K562 (cell line): ENCODE results near the gene FEV. TPM values are rescaled to one million over a fixed set of nuclear protein-coding genes. Genes with fewer than 3 reads are reported as not detected.
A peak's percentile ranks its signal among the peaks of the same experiment; 100 is the strongest.

ENCODE experiments used
- CREM ChIP-seq: IDR thresholded peaks from 2 replicates; pipeline ENCODE4 v1.6.1; 2014; ENCODE audit warnings: antibody characterized with exemption, low read depth
- ESRRB ChIP-seq: fragments of 250-450 bp; sonication (Bioruptor Pico); IDR thresholded peaks from 2 replicates; pipeline ENCODE4 v1.5.0; 2020; ENCODE audit warnings: mild to moderate bottlenecking, moderate library complexity, borderline replicate concordance
- ETS2 ChIP-seq: IDR thresholded peaks from 2 replicates; pipeline ENCODE4 v1.6.1; 2016; ENCODE audit warnings: borderline replicate concordance, missing genetic modification characterization, mild to moderate bottlenecking, moderate library complexity, missing compliant biosample characterization; ENCODE audit not compliant: poor library complexity, severe bottlenecking
- GATA2 ChIP-seq: sonication (generic); formaldehyde crosslinking; IDR thresholded peaks from 2 replicates; pipeline ENCODE4 v1.4.0; 2020; ENCODE audit warnings: mild to moderate bottlenecking, missing genetic modification reagents
- MTA2 ChIP-seq: fragments of 450-650 bp; IDR thresholded peaks from 2 replicates; pipeline ENCODE4 v1.6.1; 2016; ENCODE audit warnings: low read depth
- NBN ChIP-seq: fragments of 450-650 bp; IDR thresholded peaks from 2 replicates; pipeline ENCODE4 v1.6.1; 2016; ENCODE audit warnings: low read depth, mild to moderate bottlenecking
- NCOA1 ChIP-seq: fragments of 450-650 bp; IDR thresholded peaks from 2 replicates; pipeline ENCODE4 v1.6.1; 2016; ENCODE audit warnings: low read depth
- PHB ChIP-seq: fragments of 250-450 bp; sonication (Bioruptor Pico); IDR thresholded peaks from 2 replicates; pipeline ENCODE4 v1.5.0; 2021
- STAT5A ChIP-seq: IDR thresholded peaks from 2 replicates; pipeline ENCODE4 v1.6.1; 2012; ENCODE audit warnings: low read length, inconsistent platforms, borderline replicate concordance
- TBP ChIP-seq: optimal IDR thresholded peaks from 2 replicates; pipeline ENCODE3; 2011; ENCODE audit warnings: low read depth, low read length, improper control_type of control experiment
- ZNF134 ChIP-seq: fragments of 250-450 bp; sonication (Bioruptor Pico); conservative IDR thresholded peaks from 2 replicates; pipeline ENCODE4 v1.4.0; 2020
- ZNF584 ChIP-seq: fragments of 200-800 bp; sonication (Bioruptor generic); IDR thresholded peaks from 2 replicates; pipeline ENCODE4 v1.6.1; 2016; ENCODE audit warnings: low read depth, mild to moderate bottlenecking, missing genetic modification characterization, missing compliant biosample characterization
- polyA plus RNA-seq, 8 experiments: library from polyadenylated mRNA; depleted of rRNA in 4 of 8; stranded (reverse) in 5 of 8; unstranded in 3 of 8; fragments of >200 nt; fragmentation: Nextera tagmentation in 2 of 8; fragmentation: Illumina TruSeq in 1 of 8; extraction: Ambion mirVana in 2 of 8; extraction: Trizol in 1 of 8; gene quantifications; 2 replicates each; pipeline versions ENCODE4 v1.2.1 to v1.2.3, GENCODE V29; 2011 to 2014; ENCODE audit warnings: inconsistent platforms in 1 of 8, missing spikeins in 1 of 8
- total RNA-seq, 7 experiments: library from RNA; depleted of rRNA in 6 of 7; stranded (reverse); fragments of >200 nt in 6 of 7; fragmentation: Illumina TruSeq in 2 of 7; extraction: Trizol in 2 of 7; gene quantifications; 2 replicates each; pipeline versions ENCODE4 v1.2.1 to v1.2.3, GENCODE V29; 2011 to 2021; ENCODE audit warnings: low replicate concordance in 1 of 7
- TF ChIP-seq, protein P1 (sequence below): fragments of 450-650 bp; formaldehyde crosslinking; IDR thresholded peaks from 2 replicates; pipeline ENCODE4 v1.4.0; 2020; ENCODE audit warnings: mild to moderate bottlenecking, moderate library complexity
- TF ChIP-seq, protein P2 (sequence below): sonication (generic); formaldehyde crosslinking; IDR thresholded peaks from 2 replicates; pipeline ENCODE4 v1.4.0; 2020; ENCODE audit warnings: mild to moderate bottlenecking, missing genetic modification reagents
- TF ChIP-seq, protein P3 (sequence below): sonication (generic); IDR thresholded peaks from 2 replicates; pipeline ENCODE4 v1.6.1; 2016
- TF ChIP-seq, protein P4 (sequence below), 3 experiments: IDR thresholded peaks in 2 of 3; conservative IDR thresholded peaks in 1 of 3; 2 replicates each; pipeline ENCODE4 v1.5.1; 2011 to 2012; ENCODE audit warnings: low read length in 3 of 3, mild to moderate bottlenecking in 3 of 3, control low read depth in 2 of 3, improper control_type of control experiment in 1 of 3, inconsistent platforms in 1 of 3, low read depth in 1 of 3, mixed read lengths in 1 of 3, moderate library complexity in 1 of 3; ENCODE audit not compliant: insufficient read depth in 2 of 3
- TF ChIP-seq, protein P5 (sequence below): sonication (generic); formaldehyde crosslinking; IDR thresholded peaks from 2 replicates; pipeline ENCODE4 v1.8.1; 2022; ENCODE audit warnings: missing genetic modification reagents
- TF ChIP-seq, protein P6 (sequence below): sonication (generic); formaldehyde crosslinking; IDR thresholded peaks from 2 replicates; pipeline ENCODE4 v1.8.0; 2022; ENCODE audit warnings: mild to moderate bottlenecking, missing genetic modification reagents

FEV gene
- total and polyA plus RNA-seq, 9 of the 15 experiments (the other 6 are each of a cell fraction or from before 2014, with no cell fraction given): 0.08 to 1.6 (median 0.62) TPM; not detected in 1

DNA sequence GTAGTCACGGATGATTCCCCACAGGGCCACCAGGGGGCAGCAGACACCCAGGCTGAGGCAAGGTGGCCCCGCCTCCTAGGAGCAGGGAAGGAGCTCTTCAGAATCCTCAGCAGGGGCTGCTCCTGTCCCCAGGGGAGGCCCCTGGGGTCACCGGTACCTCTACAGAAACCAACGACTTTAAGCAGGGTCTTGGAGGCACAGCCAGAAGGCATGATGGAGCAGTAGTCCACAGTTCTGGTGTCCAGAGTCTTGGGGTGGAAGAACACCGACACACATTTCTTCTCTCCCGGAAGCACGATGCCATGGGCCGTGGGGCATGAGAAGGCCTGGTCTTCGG is 44.8 kb upstream of the FEV start (continued):
- TF ChIP-seq, protein P1, sequence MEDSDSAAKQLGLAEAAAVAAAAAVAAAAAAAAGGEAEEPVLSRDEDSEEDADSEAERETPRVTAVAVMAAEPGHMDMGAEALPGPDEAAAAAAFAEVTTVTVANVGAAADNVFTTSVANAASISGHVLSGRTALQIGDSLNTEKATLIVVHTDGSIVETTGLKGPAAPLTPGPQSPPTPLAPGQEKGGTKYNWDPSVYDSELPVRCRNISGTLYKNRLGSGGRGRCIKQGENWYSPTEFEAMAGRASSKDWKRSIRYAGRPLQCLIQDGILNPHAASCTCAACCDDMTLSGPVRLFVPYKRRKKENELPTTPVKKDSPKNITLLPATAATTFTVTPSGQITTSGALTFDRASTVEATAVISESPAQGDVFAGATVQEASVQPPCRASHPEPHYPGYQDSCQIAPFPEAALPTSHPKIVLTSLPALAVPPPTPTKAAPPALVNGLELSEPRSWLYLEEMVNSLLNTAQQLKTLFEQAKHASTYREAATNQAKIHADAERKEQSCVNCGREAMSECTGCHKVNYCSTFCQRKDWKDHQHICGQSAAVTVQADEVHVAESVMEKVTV (CRISPR knock-in tag): peak; percentile 59
- no peak for TF ChIP-seq NBN
- no peak for TF ChIP-seq ESRRB (CRISPR knock-in tag)
- TF ChIP-seq CREM: 0 out of 2 replicates have a peak, but pooled peaks have one; percentile 10
- TF ChIP-seq GATA2 (CRISPR knock-in tag): no peak
- no peak for TF ChIP-seq MTA2
- no peak for TF ChIP-seq STAT5A
- TF ChIP-seq, protein P2, sequence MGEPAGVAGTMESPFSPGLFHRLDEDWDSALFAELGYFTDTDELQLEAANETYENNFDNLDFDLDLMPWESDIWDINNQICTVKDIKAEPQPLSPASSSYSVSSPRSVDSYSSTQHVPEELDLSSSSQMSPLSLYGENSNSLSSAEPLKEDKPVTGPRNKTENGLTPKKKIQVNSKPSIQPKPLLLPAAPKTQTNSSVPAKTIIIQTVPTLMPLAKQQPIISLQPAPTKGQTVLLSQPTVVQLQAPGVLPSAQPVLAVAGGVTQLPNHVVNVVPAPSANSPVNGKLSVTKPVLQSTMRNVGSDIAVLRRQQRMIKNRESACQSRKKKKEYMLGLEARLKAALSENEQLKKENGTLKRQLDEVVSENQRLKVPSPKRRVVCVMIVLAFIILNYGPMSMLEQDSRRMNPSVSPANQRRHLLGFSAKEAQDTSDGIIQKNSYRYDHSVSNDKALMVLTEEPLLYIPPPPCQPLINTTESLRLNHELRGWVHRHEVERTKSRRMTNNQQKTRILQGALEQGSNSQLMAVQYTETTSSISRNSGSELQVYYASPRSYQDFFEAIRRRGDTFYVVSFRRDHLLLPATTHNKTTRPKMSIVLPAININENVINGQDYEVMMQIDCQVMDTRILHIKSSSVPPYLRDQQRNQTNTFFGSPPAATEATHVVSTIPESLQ (CRISPR knock-in tag): no peak
- TF ChIP-seq, protein P3, sequence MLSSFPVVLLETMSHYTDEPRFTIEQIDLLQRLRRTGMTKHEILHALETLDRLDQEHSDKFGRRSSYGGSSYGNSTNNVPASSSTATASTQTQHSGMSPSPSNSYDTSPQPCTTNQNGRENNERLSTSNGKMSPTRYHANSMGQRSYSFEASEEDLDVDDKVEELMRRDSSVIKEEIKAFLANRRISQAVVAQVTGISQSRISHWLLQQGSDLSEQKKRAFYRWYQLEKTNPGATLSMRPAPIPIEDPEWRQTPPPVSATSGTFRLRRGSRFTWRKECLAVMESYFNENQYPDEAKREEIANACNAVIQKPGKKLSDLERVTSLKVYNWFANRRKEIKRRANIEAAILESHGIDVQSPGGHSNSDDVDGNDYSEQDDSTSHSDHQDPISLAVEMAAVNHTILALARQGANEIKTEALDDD: no peak
- TF ChIP-seq ZNF134 (CRISPR knock-in tag): 0 out of 2 replicates have a peak, but pooled peaks have one; percentile 21
- TF ChIP-seq, protein P4, sequence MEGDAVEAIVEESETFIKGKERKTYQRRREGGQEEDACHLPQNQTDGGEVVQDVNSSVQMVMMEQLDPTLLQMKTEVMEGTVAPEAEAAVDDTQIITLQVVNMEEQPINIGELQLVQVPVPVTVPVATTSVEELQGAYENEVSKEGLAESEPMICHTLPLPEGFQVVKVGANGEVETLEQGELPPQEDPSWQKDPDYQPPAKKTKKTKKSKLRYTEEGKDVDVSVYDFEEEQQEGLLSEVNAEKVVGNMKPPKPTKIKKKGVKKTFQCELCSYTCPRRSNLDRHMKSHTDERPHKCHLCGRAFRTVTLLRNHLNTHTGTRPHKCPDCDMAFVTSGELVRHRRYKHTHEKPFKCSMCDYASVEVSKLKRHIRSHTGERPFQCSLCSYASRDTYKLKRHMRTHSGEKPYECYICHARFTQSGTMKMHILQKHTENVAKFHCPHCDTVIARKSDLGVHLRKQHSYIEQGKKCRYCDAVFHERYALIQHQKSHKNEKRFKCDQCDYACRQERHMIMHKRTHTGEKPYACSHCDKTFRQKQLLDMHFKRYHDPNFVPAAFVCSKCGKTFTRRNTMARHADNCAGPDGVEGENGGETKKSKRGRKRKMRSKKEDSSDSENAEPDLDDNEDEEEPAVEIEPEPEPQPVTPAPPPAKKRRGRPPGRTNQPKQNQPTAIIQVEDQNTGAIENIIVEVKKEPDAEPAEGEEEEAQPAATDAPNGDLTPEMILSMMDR (IDR thresholded peaks at IDR 0.05 in 2 of 3, conservative IDR thresholded peaks at IDR 0.05 in 1 of 3; ENCODE audit: insufficient read depth in 2 of 3, low read depth in 1 of 3, low read length in 3 of 3): peak; percentile 85 to 87 (median 86)
- TF ChIP-seq, protein P5, sequence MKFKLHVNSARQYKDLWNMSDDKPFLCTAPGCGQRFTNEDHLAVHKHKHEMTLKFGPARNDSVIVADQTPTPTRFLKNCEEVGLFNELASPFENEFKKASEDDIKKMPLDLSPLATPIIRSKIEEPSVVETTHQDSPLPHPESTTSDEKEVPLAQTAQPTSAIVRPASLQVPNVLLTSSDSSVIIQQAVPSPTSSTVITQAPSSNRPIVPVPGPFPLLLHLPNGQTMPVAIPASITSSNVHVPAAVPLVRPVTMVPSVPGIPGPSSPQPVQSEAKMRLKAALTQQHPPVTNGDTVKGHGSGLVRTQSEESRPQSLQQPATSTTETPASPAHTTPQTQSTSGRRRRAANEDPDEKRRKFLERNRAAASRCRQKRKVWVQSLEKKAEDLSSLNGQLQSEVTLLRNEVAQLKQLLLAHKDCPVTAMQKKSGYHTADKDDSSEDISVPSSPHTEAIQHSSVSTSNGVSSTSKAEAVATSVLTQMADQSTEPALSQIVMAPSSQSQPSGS: no peak
- no peak for TF ChIP-seq TBP
- no peak for TF ChIP-seq NCOA1
- no peak for TF ChIP-seq PHB
- TF ChIP-seq ETS2 (tag): no peak
- TF ChIP-seq ZNF584: no peak
- TF ChIP-seq, protein P6, sequence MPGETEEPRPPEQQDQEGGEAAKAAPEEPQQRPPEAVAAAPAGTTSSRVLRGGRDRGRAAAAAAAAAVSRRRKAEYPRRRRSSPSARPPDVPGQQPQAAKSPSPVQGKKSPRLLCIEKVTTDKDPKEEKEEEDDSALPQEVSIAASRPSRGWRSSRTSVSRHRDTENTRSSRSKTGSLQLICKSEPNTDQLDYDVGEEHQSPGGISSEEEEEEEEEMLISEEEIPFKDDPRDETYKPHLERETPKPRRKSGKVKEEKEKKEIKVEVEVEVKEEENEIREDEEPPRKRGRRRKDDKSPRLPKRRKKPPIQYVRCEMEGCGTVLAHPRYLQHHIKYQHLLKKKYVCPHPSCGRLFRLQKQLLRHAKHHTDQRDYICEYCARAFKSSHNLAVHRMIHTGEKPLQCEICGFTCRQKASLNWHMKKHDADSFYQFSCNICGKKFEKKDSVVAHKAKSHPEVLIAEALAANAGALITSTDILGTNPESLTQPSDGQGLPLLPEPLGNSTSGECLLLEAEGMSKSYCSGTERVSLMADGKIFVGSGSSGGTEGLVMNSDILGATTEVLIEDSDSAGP: no peak
